SK-N-SH (cell line): ENCODE data around the gene PAM. TPM values are rescaled to one million over a fixed set of nuclear protein-coding genes. Genes with fewer than 3 reads are reported as not detected.

Experiments used
- CTCF ChIA-PET: fragments of 300-600, 350-600 bp; formaldehyde crosslinking; extraction: SDS; loops from one replicate; lab custom pipeline; 2021; lab: Yijun Ruan, JAX
- POLR2A ChIA-PET: fragments of 350-600 bp; sonication (Branson Sonifier 250); formaldehyde crosslinking; extraction: SDS; loops from one replicate; lab custom pipeline; 2020; ENCODE audit warnings: antibody characterized with exemption, inconsistent platforms; lab: Yijun Ruan, JAX
- DNase-seq: peaks from one replicate; pipeline ENCODE4 v3.0.0; 2012
- H2AFZ ChIP-seq: fragments of 200-600 bp; sonication (generic); 2 replicates; pipeline ENCODE4 v1.8.1; 2016; ENCODE audit warnings: antibody characterized with exemption, mild to moderate bottlenecking, low read depth
- H3F3A ChIP-seq: fragments of 200-600 bp; sonication (generic); replicated peaks from 2 replicates; pipeline ENCODE3; 2016; ENCODE audit warnings: antibody characterized with exemption, mild to moderate bottlenecking; ENCODE audit not compliant: insufficient read depth
- H3K27ac ChIP-seq, 2 experiments: fragments of 200-500 bp in 1 of 2; fragments of 200-600 bp in 1 of 2; sonication (Bioruptor generic) in 1 of 2; sonication (generic), shearing (Covaris generic) in 1 of 2; 2 replicates each; pipeline versions ENCODE4 v1.5.1 to v1.6.1; 2014 to 2016; ENCODE audit warnings: low read depth in 2 of 2, inconsistent platforms in 1 of 2, low read length in 1 of 2, mild to moderate bottlenecking in 1 of 2, mixed read lengths in 1 of 2
- H3K27me3 ChIP-seq: fragments of 200-600 bp; sonication (generic), shearing (Covaris generic); 2 replicates; pipeline ENCODE4 v1.6.1; 2016; ENCODE audit warnings: mixed run types; ENCODE audit not compliant: insufficient read depth
- H3K36me3 ChIP-seq, 2 experiments: fragments of 200-500 bp in 1 of 2; fragments of 200-600 bp in 1 of 2; sonication (Bioruptor generic) in 1 of 2; sonication (generic) in 1 of 2; replicated peaks in 1 of 2; 2 replicates each; pipeline versions ENCODE3 to v1.5.1; 2014 to 2016; ENCODE audit warnings: low read length in 1 of 2, mild to moderate bottlenecking in 1 of 2; ENCODE audit not compliant: insufficient read depth in 2 of 2, control insufficient read depth in 1 of 2
- H3K4me1 ChIP-seq, 2 experiments: fragments of 200-500 bp in 1 of 2; fragments of 200-600 bp in 1 of 2; sonication (Bioruptor generic) in 1 of 2; sonication (generic), shearing (Covaris generic) in 1 of 2; 2 replicates each; pipeline versions ENCODE4 v1.5.1 to v1.6.1; 2014 to 2016; ENCODE audit warnings: low read depth in 1 of 2, low read length in 1 of 2, mixed run types in 1 of 2; ENCODE audit not compliant: insufficient read depth in 2 of 2, control insufficient read depth in 1 of 2
- H3K4me2 ChIP-seq: fragments of 200-600 bp; sonication (generic), shearing (Covaris generic); 2 replicates; pipeline ENCODE4 v1.6.1; 2017; ENCODE audit warnings: mixed run types
- H3K4me3 ChIP-seq, 2 experiments: fragments of 200-500 bp in 1 of 2; fragments of 200-600 bp in 1 of 2; sonication (Bioruptor generic) in 1 of 2; sonication (generic), shearing (Covaris generic) in 1 of 2; 2 replicates each; pipeline versions ENCODE4 v1.5.1 to v1.8.1; 2014 to 2016; ENCODE audit warnings: low read depth in 2 of 2, inconsistent platforms in 1 of 2, low read length in 1 of 2, mild to moderate bottlenecking in 1 of 2, mixed read lengths in 1 of 2, moderate library complexity in 1 of 2
- H3K79me2 ChIP-seq: fragments of 200-600 bp; sonication (generic); 2 replicates; pipeline ENCODE4 v1.8.1; 2017; ENCODE audit warnings: mild to moderate bottlenecking; ENCODE audit not compliant: insufficient read depth
- H3K9ac ChIP-seq: fragments of 200-600 bp; sonication (generic); 2 replicates; pipeline ENCODE4 v1.6.1; 2017; ENCODE audit warnings: mixed run types
- H3K9me2 ChIP-seq: fragments of 200-600 bp; sonication (generic); 2 replicates; pipeline ENCODE4 v1.6.1; 2017; ENCODE audit warnings: mixed run types
- H3K9me3 ChIP-seq: fragments of 200-600 bp; sonication (generic); 2 replicates; pipeline ENCODE4 v1.6.1; 2017; ENCODE audit warnings: mixed run types, mild to moderate bottlenecking, moderate library complexity
- H4K20me1 ChIP-seq: fragments of 200-600 bp; sonication (generic); 2 replicates; pipeline ENCODE4 v1.6.1; 2017; ENCODE audit warnings: mild to moderate bottlenecking, mixed run types; ENCODE audit not compliant: insufficient read depth
- CHD2 ChIP-seq: fragments of 150-350 bp; IDR thresholded peaks from 2 replicates; pipeline ENCODE4 v1.6.1; 2018; ENCODE audit warnings: low read length; ENCODE audit not compliant: partially characterized antibody
- ELF1 ChIP-seq: IDR thresholded peaks from 2 replicates; pipeline ENCODE4 v1.4.0; 2012
- EP300 ChIP-seq, 2 experiments: IDR thresholded peaks; 2 replicates each; pipeline versions ENCODE4 v1.4.0 to v1.6.1; 2012; ENCODE audit warnings: borderline replicate concordance in 1 of 2, low read depth in 1 of 2, low read length in 1 of 2
- EZH2phosphoT487 ChIP-seq: fragments of 200-600 bp; sonication (generic); IDR thresholded peaks from 2 replicates; pipeline ENCODE4 v1.6.1; 2017; ENCODE audit warnings: low read depth, mixed run types, mild to moderate bottlenecking, antibody characterized with exemption, moderate library complexity, borderline replicate concordance
- FOXJ3 ChIP-seq: sonication (generic); formaldehyde crosslinking; IDR thresholded peaks from 2 replicates; pipeline ENCODE4 v1.5.1; 2020; ENCODE audit warnings: mild to moderate bottlenecking, missing genetic modification reagents
- FOXM1 ChIP-seq: IDR thresholded peaks from 2 replicates; pipeline ENCODE4 v1.4.0; 2012; ENCODE audit warnings: low read depth, mild to moderate bottlenecking
- GABPA ChIP-seq: IDR thresholded peaks from 2 replicates; pipeline ENCODE4 v1.4.0; 2012; ENCODE audit warnings: low read depth, mild to moderate bottlenecking
- GATA2 ChIP-seq: sonication (generic); formaldehyde crosslinking; IDR thresholded peaks from 2 replicates; pipeline ENCODE4 v1.5.0; 2020; ENCODE audit warnings: mild to moderate bottlenecking, missing genetic modification reagents
- JUND ChIP-seq: IDR thresholded peaks from 2 replicates; pipeline ENCODE4 v1.4.0; 2012
- MEF2A ChIP-seq: IDR thresholded peaks from 2 replicates; pipeline ENCODE4 v1.4.0; 2012; ENCODE audit warnings: low read depth, borderline replicate concordance
- NRF1 ChIP-seq: IDR thresholded peaks from 2 replicates; pipeline ENCODE4 v1.6.1; 2012; ENCODE audit warnings: low read depth, mild to moderate bottlenecking, low read length
- POLR2AphosphoS5 ChIP-seq: IDR thresholded peaks from 2 replicates; pipeline ENCODE4 v1.6.1; 2012; ENCODE audit warnings: low read depth, low read length
- RAD21 ChIP-seq: IDR thresholded peaks from 2 replicates; pipeline ENCODE4 v1.6.1; 2012; ENCODE audit warnings: mild to moderate bottlenecking, low read length
- SIN3A ChIP-seq: IDR thresholded peaks from 2 replicates; pipeline ENCODE4 v1.6.1; 2012; ENCODE audit warnings: low read depth, mild to moderate bottlenecking, low read length, moderate library complexity, borderline replicate concordance
- TEAD4 ChIP-seq: IDR thresholded peaks from 2 replicates; pipeline ENCODE4 v1.4.0; 2012; ENCODE audit warnings: mild to moderate bottlenecking, borderline replicate concordance; ENCODE audit not compliant: insufficient read depth
- YY1 ChIP-seq: IDR thresholded peaks from 2 replicates; pipeline ENCODE4 v1.4.0; 2012; ENCODE audit warnings: low read depth, mild to moderate bottlenecking
- WGBS: methylation state at CpG from one replicate; pipeline ENCODE4 v1.1.6; 2017; ENCODE audit warnings: low lambda C conversion rate; 5-methylcytosine and 5-hydroxymethylcytosine counted together
- polyA plus RNA-seq, 3 experiments: library from polyadenylated mRNA; depleted of rRNA; stranded (reverse); fragments of >200 nt; gene quantifications; 2 replicates each; pipeline ENCODE4 v1.2.3, GENCODE V29; 2012
- TF ChIP-seq, protein P1 (sequence below): IDR thresholded peaks from 2 replicates; pipeline ENCODE4 v1.4.0; 2012; ENCODE audit warnings: low read depth
- TF ChIP-seq, protein P2 (sequence below): IDR thresholded peaks from 2 replicates; pipeline ENCODE4 v1.4.0; 2012; ENCODE audit warnings: low read depth, borderline replicate concordance

The PAM gene
- polyA plus RNA-seq, 1 of the 3 experiments (the other 2 are of a cell fraction) = 507 TPM

GRCh38 chr5:102740515-102740914, 14.6 kb upstream of the PAM start (continued):
- TF ChIP-seq, protein P1, sequence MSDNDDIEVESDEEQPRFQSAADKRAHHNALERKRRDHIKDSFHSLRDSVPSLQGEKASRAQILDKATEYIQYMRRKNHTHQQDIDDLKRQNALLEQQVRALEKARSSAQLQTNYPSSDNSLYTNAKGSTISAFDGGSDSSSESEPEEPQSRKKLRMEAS = no peak

DNA sequence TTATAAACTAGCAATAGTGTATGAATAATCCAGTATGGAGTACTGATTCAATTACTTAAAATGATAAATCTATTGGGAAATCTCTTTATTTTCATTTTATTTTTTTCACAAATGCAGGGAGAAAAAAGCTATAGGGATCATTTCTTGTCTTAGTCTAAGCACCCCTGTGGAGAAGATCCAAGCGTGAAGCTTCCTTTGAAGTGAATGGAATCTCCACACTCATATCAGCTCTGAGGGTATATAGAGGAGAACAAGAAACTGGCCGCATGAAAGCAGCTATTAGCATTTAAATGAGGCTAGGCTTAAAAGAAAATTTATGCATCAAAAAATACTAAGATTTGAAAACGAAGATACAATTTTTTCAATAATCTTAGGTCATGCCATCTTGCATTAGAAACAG, 12.9 kb upstream of the PAM start:
- Histone ChIP-seq H3K79me2 (no peaks in the 10 kb centered on the region), H3K9me3 (no peaks in the 10 kb centered on the region)
- TF ChIP-seq SIN3A (no peak), EZH2phosphoT487 (no peak), RAD21 (no peak), FOXM1 (no peak), FOXJ3 (CRISPR knock-in tag) (no peak), MEF2A (no peak), POLR2AphosphoS5 (no peak), JUND (no peak), ELF1 (no peak), NRF1 (no peak), EP300 (IDR thresholded peaks at IDR 0.05; ENCODE audit: borderline replicate concordance in 1 of 2, low read depth in 1 of 2, low read length in 1 of 2) (no peak), TEAD4 (no peak), YY1 (no peak), GATA2 (CRISPR knock-in tag) (no peak), GABPA (no peak), CHD2 (no peak)
- TF ChIP-seq, protein P2, sequence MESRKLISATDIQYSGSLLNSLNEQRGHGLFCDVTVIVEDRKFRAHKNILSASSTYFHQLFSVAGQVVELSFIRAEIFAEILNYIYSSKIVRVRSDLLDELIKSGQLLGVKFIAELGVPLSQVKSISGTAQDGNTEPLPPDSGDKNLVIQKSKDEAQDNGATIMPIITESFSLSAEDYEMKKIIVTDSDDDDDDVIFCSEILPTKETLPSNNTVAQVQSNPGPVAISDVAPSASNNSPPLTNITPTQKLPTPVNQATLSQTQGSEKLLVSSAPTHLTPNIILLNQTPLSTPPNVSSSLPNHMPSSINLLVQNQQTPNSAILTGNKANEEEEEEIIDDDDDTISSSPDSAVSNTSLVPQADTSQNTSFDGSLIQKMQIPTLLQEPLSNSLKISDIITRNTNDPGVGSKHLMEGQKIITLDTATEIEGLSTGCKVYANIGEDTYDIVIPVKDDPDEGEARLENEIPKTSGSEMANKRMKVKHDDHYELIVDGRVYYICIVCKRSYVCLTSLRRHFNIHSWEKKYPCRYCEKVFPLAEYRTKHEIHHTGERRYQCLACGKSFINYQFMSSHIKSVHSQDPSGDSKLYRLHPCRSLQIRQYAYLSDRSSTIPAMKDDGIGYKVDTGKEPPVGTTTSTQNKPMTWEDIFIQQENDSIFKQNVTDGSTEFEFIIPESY = no peak
- TF ChIP-seq, all 33 proteins: peak for 0
- H3K9ac ChIP-seq = no peak overlapping the region
- no peaks in the 10 kb centered on the region for H4K20me1 ChIP-seq
- 77% methylated on average over 3 of the region's 3 CpGs for WGBS
- no peak overlapping the region for H3K4me2 ChIP-seq
- H3K4me3 ChIP-seq = no peak overlapping the region
- H3F3A ChIP-seq = no peaks in the 10 kb centered on the region
- no peak for DNase-seq
- H3K4me1 ChIP-seq = no peaks in the 10 kb centered on the region
- no peak overlapping the region for H3K27ac ChIP-seq
- CTCF ChIA-PET = interaction anchor here (1.3 kb wide), 1 partner anchor 61 kb away, joined by 3 read pairs; no protein-coding TSS in a partner anchor
- H3K27me3 ChIP-seq = no peaks in the 10 kb centered on the region
- no peaks in the 10 kb centered on the region for H3K9me2 ChIP-seq
- POLR2A ChIA-PET = no interaction called here
- H2AFZ ChIP-seq = no peak overlapping the region
- H3K36me3 ChIP-seq = no peaks in the 10 kb centered on the region
